22Rv1 (cell line): ENCODE data around the gene IFT122.

Experiments
- H3K27ac ChIP-seq: fragments of 450-650 bp; 2 replicates; pipeline ENCODE4 v1.5.1; 2017
- ZFX ChIP-seq: fragments of 450-650 bp; IDR thresholded peaks from 2 replicates; pipeline ENCODE4 v1.6.1; 2017; ENCODE audit warnings: antibody characterized with exemption, borderline replicate concordance
- TF ChIP-seq, protein P1 (sequence below): fragments of 450-650 bp; IDR thresholded peaks from 2 replicates; pipeline ENCODE4 v1.5.1; 2017; ENCODE audit warnings: mild to moderate bottlenecking

The IFT122 gene

DNA sequence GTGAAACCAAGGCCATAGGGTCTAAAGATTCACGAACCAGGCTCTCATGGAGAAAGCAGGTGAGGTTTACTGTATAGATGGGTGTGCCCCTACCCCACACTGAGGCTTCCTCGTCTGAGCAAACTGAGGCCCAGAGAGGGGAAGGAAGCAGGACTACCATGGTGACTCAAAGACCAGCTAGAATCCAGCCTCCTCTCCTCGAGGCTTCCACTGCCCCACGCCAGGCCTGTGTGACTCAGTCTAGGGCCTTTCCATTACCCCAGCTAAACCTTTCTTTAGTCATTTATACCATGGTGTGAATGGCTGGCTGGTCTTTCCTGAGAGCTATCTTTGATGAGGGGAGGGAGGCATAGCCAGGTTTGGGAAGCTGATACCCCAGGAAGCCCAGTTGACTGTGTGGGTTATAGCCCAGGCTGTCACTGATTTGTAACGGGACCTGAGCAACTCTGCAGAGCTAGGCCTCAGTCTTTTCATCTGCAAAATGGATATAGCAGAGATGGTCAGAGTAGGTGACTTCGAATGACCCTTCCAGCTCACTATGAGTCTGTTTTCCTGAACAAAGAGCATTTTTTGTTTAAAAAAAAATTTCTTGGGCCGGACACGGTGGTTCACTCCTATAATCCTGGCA is 85.4 kb downstream of the IFT122 start:
- TF ChIP-seq, protein P1, sequence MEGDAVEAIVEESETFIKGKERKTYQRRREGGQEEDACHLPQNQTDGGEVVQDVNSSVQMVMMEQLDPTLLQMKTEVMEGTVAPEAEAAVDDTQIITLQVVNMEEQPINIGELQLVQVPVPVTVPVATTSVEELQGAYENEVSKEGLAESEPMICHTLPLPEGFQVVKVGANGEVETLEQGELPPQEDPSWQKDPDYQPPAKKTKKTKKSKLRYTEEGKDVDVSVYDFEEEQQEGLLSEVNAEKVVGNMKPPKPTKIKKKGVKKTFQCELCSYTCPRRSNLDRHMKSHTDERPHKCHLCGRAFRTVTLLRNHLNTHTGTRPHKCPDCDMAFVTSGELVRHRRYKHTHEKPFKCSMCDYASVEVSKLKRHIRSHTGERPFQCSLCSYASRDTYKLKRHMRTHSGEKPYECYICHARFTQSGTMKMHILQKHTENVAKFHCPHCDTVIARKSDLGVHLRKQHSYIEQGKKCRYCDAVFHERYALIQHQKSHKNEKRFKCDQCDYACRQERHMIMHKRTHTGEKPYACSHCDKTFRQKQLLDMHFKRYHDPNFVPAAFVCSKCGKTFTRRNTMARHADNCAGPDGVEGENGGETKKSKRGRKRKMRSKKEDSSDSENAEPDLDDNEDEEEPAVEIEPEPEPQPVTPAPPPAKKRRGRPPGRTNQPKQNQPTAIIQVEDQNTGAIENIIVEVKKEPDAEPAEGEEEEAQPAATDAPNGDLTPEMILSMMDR: no peak
- no peak for TF ChIP-seq ZFX
- no peak overlapping the region for H3K27ac ChIP-seq

DNA sequence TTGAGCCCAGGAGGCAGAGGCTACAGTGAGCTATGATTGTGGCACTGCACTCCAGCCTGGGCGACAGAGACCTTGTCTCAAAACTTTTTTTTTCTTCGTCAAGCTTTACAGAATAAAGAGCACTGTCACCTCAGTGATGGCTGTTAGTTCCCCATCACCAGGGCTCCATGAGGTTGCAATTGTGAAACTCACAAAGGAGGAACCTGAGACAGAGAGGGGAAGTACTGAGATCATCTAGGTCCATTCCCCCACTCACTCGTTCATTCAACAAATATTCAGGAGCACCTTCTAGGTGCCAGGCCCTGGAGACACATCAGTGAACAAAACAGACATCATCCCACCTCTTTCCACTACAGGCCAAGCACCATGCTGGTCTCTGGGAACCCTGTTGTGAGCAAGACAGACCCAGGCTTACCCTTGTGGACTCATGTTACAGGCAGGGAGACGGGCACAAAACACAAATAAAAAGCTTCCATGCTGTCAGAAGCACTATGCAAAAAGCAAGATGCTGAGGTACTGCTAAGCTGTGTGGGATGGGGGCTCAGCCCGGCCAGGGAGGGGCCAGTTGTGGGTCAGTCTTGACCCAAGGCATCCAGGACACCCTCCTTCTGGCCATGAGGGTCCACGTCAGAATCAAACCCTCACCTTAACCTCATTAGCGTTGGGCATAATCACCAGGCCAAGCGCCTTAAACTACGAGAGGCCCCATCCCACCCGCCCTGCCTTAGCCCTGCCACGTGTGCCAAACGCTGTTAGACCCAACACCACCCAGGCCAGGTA is 86.3 kb downstream of the IFT122 start:
- H3K27ac ChIP-seq: no peak overlapping the region
- no peak for TF ChIP-seq ZFX
- TF ChIP-seq, protein P1: no peak

DNA sequence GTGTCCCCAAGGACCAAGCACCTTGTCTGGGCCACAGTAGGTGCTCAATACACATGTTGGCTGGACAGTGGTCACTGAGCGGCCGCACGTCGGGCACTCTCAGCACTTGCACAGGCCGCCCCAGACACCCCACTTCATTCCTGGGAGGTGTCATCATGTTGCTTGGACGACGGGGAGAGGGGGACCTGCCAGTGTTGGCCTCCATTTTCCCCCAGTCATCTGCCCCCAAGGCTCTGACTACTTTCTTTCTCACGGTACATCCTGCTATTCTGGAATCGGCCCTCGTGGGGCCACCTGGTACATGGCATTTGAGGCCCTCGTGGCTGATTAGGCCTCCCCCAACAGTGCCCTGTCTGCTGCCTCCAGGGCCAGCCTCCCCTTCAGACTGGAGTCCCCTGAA is 87.2 kb downstream of the IFT122 start:
- H3K27ac ChIP-seq: no peak overlapping the region
- no peak for TF ChIP-seq ZFX
- TF ChIP-seq, protein P1: no peak

DNA sequence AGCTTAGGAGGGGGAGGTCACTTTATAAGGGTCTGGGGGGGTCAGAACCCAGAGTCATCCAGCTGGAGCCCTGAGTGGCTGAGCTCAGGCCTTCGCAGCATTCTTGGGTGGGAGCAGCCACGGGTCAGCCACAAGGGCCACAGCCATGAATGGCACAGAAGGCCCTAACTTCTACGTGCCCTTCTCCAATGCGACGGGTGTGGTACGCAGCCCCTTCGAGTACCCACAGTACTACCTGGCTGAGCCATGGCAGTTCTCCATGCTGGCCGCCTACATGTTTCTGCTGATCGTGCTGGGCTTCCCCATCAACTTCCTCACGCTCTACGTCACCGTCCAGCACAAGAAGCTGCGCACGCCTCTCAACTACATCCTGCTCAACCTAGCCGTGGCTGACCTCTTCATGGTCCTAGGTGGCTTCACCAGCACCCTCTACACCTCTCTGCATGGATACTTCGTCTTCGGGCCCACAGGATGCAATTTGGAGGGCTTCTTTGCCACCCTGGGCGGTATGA is 88.6 kb downstream of the IFT122 start, which contains the start of gene RHO:
Gene RHO, plus strand, starts transcription at position 51 of the 512 bp plus-strand sequence. Its CDS starts 95 bp downstream, at position 146.
- TF ChIP-seq, protein P1: no peak
- no peak for TF ChIP-seq ZFX
- H3K27ac ChIP-seq: no peak within 1 kb of the TSS

DNA sequence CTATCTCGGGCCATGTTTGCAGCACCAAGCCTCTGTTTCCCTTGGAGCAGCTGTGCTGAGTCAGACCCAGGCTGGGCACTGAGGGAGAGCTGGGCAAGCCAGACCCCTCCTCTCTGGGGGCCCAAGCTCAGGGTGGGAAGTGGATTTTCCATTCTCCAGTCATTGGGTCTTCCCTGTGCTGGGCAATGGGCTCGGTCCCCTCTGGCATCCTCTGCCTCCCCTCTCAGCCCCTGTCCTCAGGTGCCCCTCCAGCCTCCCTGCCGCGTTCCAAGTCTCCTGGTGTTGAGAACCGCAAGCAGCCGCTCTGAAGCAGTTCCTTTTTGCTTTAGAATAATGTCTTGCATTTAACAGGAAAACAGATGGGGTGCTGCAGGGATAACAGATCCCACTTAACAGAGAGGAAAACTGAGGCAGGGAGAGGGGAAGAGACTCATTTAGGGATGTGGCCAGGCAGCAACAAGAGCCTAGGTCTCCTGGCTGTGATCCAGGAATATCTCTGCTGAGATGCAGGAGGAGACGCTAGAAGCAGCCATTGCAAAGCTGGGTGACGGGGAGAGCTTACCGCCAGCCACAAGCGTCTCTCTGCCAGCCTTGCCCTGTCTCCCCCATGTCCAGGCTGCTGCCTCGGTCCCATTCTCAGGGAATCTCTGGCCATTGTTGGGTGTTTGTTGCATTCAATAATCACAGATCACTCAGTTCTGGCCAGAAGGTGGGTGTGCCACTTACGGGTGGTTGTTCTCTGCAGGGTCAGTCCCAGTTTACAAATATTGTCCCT is 89.6 kb downstream of the IFT122 start:
- no peak overlapping the region for H3K27ac ChIP-seq
- TF ChIP-seq ZFX: no peak
- TF ChIP-seq, protein P1: no peak

DNA sequence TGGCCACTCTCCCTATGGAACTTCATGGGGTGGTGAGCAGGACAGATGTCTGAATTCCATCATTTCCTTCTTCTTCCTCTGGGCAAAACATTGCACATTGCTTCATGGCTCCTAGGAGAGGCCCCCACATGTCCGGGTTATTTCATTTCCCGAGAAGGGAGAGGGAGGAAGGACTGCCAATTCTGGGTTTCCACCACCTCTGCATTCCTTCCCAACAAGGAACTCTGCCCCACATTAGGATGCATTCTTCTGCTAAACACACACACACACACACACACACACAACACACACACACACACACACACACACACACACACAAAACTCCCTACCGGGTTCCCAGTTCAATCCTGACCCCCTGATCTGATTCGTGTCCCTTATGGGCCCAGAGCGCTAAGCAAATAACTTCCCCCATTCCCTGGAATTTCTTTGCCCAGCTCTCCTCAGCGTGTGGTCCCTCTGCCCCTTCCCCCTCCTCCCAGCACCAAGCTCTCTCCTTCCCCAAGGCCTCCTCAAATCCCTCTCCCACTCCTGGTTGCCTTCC is 90.3 kb downstream of the IFT122 start:
- TF ChIP-seq, protein P1: no peak
- TF ChIP-seq ZFX: no peak
- H3K27ac ChIP-seq: no peak overlapping the region
